Hippocampal formation (tissue), 2 donors: Measurements from ENCODE around the gene BCLAF1.
A peak's percentile ranks its signal among the peaks of the same experiment; 100 is the strongest.
"Not testable (repeated sequence)": the region's sequence is repeated elsewhere in the genome, so short reads cannot be mapped to it uniquely, and the experiment has no call there.

Experiments used
- DNase-seq, 2 donors: peaks; one replicate each; lab custom pipeline; 2025; lab: John Stamatoyannopoulos, UW

The BCLAF1 gene

GRCh38 chr6:136249336-136249735, 40.3 kb downstream of the BCLAF1 start:
- no peak for DNase-seq

DNA sequence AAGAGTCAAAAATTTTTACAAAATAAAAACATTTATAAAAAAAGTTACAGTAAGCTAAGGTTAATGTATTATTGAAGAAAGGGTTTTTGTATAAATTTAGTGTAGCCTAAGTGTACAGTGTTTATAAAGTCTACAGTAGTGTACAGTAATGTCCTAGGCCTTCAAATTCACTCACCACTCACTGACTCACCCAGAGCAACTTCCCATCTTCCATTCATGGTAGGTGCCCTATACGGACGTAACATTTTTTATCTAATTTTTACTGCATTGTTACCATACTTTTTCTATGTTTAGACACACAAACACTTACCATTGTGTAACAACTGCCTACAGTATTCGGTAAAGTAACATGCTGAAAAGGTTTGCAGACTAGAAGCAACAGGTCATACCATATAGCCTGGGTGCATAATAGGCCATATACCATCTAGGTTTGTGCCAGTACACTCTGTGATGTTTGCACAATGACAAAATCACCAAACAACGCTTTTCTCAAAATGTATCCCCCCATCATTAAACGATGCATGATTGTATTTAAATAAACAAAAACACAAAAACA, 45.5 kb downstream of the BCLAF1 start:
- no peak for DNase-seq

DNA sequence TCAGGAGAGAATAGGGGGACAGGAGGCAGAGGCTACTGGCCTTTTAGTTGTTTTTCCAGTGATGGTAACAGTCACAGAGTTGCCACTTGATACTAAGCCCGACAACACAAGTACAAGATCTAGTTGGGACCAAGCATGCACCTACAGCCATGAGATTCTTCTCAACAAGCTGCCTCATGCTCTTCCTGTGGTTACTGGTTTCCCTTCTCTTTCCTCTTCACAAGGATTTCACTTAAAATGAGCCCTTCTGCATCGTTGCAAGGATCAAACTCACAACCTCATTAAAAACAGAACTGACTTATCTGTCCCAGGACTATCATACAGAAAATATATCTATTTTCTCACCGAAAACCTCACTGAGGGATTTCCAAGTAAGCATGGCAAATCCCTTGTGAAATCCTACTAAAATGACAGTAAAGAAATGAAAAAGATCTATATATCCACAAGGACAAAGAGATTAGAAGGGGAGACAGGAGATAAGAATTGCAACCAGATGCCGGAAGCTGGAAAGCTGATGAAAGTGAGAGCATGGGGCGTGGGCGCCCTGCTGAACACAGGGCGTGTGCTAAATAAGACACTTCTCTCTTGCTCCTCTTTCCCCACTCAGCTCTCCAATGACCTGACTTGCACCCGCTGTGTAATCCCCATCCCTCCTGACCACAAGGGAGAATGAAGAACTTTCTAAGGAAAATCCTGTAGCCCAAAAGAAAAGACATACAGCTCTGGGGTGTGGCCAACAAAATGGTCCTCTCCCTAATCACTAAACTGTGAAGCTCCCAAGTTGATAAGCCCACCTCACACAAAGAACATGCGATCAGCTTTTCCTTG, 53.0 kb downstream of the BCLAF1 start:
- DNase-seq, result no peak

DNA sequence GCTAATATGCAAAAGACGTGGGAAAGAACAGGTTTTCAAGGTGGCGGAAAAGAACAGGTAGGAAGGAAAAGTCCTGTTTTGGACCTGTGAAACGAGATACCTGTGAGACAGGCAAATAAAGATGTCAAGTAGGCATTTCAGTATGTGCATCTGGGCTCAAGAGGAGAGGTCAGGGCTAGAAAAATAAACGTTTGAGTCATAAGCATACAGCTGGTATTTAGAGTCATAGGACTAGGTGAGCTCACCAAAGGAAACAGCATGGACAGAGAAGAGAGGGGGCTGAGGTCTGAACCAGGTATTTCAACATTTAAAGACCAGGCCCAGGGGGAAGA, 54.4 kb downstream of the BCLAF1 start:
- no peak for DNase-seq

DNA sequence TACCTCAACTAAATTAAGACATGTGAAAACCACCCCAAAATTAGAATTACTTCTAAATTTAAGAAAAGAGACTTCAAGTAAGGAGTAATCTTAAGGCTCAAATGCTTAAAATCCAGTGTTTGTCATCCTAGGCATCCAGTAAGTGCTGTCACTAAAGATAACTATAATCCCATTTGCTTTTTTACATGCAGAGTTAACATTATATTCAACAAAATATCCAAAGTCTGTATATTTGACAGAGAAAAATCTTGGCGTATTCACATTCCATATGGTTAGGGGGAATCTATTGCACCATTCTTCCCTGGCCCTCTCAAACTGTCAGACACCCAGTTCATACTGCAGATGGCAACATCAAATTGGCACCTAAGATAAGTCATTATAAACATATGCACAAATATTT, 56.9 kb downstream of the BCLAF1 start:
- DNase-seq, result no peak

DNA sequence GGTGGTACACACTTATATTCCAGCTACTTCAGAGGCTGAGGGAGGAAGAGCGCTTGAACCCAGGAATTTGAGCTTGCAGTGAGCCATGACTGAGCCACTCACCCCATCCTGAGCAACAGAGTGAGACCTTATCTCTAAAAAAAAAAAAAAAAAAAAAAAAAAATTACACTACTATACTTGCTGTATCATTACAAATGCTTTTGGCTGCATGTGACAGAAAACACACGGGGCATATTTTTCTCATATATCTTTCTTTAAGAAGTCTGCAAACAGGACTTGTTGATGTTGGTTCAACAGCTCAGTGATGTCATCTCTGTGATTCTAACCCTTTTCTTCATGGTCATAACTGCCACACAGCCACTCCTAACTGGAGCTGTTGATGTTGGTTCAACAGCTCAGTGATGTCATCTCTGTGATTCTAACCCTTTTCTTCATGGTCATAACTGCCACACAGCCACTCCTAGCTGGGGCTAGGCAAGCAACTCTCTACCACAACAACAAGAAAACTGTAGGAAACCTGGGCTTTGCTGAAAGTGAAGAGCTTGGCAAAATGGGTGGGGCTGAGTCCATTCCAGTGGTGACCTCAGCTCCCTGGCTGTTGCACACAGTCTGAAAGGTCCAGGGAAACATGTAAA, 59.3 kb downstream of the BCLAF1 start:
- no peak for DNase-seq

DNA sequence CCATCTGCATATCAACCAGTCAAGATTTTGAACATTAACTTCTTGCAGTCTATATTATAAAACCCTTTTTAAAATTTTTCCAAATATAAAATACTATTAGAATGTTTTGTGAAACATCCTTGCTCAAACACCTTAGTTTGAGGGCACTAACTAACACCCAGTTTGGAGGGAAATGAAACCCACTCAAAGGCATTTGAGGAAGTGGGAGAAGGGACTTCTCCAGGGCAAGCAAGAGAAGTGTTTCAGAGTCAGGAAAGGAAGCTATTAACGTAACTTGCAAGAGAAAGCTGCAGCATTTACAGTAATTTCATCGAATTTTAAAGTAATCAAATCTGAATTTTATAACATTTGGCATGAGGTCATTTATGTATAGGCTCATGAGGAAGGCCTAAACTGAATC, 60.8 kb downstream of the BCLAF1 start:
- DNase-seq, result no peak

DNA sequence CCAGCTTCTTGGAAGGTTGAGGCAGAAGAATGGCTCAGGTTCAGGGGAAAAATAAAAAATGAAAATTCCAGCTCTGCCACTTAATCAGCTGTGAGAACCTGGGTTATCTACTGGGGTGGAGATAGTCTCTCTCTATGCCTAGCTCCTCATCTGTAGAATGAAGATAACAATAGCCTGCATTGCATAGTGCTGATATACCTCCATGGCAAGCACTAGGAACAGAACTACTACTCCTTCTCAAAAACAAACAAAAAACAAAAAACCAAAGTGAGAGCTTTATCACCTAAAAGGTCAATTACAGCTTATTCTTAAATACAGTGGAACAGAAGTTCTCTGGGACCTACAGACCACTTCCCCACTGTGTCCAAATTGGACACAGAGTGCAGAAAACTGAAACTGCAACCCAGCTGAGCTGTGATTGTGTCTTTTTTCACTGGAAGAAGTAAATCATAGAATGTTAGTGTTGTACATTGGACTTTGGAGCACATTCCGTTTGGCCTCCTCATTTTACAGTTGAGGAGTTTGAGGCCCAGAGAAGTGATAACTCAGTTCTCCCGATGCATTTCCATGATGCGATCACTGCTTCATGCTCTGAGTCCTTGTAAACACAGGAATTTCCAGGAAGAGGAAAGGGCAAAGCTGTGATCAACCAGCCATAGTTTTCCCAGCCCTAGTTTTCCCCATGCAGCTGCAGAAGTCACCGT, 62.8 kb downstream of the BCLAF1 start:
- DNase-seq, result no peak

- peak in 1 of 2 donors; percentile 56 for DNase-seq
Observed at GRCh38 chr6:136226027-136226673, 63.5 kb downstream of the BCLAF1 start.

- no peak for DNase-seq
Observed at GRCh38 chr6:136225496-136225895, 64.2 kb downstream of the BCLAF1 start.

- DNase-seq, result not testable (repeated sequence)
Observed at GRCh38 chr6:136224974-136225373, 64.7 kb downstream of the BCLAF1 start.

DNA sequence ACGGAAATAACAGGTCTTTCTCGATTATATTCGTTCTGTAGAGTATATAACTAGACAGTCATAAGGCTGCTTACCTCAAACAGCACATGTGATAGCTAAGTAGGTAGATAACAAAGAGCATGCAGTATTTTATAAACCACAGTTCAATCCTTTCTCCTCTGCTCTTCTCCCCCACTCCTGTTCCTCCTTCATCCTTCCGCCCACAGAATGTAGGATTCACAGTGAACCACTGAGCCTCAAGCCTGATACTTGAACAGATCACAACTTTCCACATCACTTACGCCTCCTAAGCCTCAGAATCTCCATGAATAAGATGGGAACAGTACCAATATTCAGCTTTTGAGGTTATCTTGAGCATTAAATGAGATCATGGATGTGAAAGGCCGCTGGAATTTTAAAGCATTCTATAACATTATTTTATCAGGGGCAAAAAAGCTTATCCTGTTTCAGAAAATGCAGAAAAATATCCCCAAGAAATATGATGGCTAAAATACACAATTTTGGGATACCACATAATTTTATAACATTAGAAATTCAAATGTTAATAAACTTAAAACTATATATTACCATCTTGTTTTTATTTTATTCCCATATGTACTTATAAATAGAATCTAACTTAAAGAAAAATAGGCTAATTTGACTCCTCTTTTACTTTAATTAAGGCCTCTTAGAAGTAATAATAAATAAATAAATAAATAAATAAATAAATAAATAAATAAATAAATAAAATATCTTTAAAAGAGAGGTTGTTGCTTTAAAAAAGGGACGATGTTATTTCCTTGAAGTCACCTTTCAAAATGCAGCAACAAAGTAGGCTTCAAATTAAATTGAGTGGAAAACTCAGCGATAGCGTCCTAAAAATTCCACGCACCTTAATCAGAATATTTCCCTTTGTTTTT, 72.9 kb downstream of the BCLAF1 start:
- DNase-seq, result no peak

- no peak for DNase-seq
Observed at GRCh38 chr6:136213853-136214252, 75.8 kb downstream of the BCLAF1 start.

DNA sequence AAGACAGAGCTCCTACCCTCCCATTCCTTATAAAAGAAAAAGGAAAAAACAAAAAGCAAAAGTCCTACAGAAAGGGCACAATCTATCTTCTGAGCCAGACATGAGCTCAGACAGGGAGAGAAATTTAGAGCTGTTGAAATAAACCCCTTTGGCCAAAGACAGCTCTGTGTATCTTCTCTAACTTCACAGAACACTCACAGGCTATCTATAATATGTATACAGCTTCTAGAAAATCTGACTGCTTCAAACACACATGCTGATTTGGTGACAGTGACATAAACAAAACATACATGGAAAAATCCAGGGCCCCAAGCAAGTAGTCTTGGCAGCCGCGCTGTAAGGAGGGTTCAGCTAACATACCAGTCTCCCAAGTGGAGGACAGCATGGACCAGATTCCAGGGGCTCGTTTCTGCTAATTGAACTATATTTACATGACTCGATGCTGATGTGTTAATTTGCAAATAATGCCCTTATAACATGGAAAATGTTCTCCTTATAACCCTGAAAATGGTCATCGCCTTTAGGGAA, 76.6 kb downstream of the BCLAF1 start:
- DNase-seq, result no peak

DNA sequence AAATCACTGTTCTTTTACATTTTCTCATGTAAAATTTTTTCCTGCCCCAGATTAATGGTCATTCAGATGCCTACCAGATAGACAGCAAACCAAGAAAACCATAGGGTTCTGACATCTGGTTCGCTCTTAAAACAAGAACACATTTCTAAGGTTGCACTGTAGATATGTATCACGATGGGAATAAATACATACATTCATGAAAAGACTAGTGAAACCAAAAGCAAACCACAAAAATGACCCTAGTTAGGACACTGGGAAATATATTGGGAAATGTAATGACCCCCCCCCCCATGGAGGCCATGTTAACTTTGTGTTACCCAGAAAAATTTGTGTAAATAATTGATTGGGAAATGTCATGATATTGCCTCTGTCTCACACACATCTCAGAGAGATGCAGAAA, 77.0 kb downstream of the BCLAF1 start:
- DNase-seq, result no peak

- DNase-seq, result no peak
Observed at GRCh38 chr6:136210398-136211165, 79.1 kb downstream of the BCLAF1 start.

DNA sequence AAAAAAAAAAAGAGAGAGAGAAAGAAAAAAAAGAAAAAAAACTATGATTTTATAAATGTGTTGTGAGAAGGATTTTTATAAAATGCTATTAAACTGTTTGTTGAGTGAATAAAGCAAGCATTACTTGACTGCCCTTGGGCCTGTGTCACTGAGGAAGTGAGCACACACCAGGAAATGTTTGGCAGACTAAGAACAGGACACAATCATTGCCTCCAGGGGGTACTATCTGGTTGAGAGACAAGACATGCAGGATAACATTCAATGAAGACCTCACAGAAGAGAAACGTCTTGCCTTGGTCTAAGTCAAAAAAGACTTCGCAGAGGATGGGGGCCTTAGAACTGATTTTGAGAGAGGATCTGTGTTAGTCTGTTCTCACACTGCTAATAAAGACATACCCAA, 80.2 kb downstream of the BCLAF1 start:
- no peak for DNase-seq

DNA sequence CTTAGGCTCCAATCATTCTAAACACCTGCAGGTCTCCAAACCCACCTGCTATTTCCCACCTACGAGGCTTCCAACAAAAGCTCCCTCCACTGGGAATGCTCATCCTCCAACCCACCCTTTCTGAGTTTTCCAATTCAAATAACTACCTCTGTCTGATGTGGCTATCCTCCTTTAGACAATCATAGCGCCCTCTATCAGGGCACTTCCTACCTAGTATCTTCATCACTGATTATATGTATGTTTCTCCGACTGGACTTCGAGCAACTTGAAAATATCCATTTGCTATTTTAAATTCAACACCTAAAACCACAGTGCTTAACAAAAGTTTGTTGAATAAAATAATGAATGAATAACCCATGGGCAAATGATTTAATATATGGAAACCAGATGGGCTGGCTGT, 80.9 kb downstream of the BCLAF1 start:
- DNase-seq, result no peak
